HCT116 (cell line): ENCODE results near the gene OTOP2. TPM values are rescaled to one million over a fixed set of nuclear protein-coding genes. Genes with fewer than 3 reads are reported as not detected.
A peak's percentile ranks its signal among the peaks of the same experiment; 100 is the strongest.

Experiments used
- ATAC-seq: fragments of 200-7000 bp; cut with Tn5 transposase; 2 replicates; pipeline ENCODE4 v1.9.1; 2020; ENCODE audit warnings: mild to moderate bottlenecking, moderate library complexity
- BruUV-seq: library from RNA; stranded (reverse); fragments of 400-500 nt; replicated peaks from 2 replicates; lab custom pipeline; 2021; lab: Mats Ljungman, UMichigan
- CTCF ChIA-PET: fragments of 300-600 bp; sonication (Branson Sonifier 250); formaldehyde crosslinking; loops from one replicate; lab custom pipeline; 2021; ENCODE audit warnings: antibody characterized with exemption; lab: Charles Lee
- POLR2A ChIA-PET: fragments of 300-600, 350-600 bp; sonication (Branson Sonifier 250); formaldehyde crosslinking; loops from one replicate; lab custom pipeline; 2021; ENCODE audit warnings: antibody characterized with exemption; lab: Charles Lee
- RAD21 ChIA-PET, 2 experiments: fragments of 300-600 bp; sonication (Branson Sonifier 250); formaldehyde crosslinking; loops; one replicate each; lab custom pipeline; 2023; ENCODE audit warnings: low total read pairs in 2 of 2; ENCODE audit not compliant: uncharacterized antibody in 2 of 2, unreplicated experiment in 2 of 2, low non-redundant PET in 1 of 2; lab: Charles Lee
- DNase-seq: peaks from one replicate; pipeline ENCODE4 v3.0.0-alpha.2; 2010; ENCODE audit warnings: low read depth, low spot score
- H2AFZ ChIP-seq: fragments of 200-600 bp; shearing (Covaris generic), sonication (generic); 2 replicates; pipeline ENCODE4 v1.6.1; 2017; ENCODE audit warnings: low read depth, mixed run types, mixed read lengths, antibody characterized with exemption, low read length; ENCODE audit not compliant: poor library complexity, severe bottlenecking
- H3K27ac ChIP-seq: 2 replicates; pipeline ENCODE4 v1.5.1; 2012; ENCODE audit warnings: low read depth, low read length
- H3K27me3 ChIP-seq: fragments of 200-600 bp; sonication (generic); 2 replicates; pipeline ENCODE4 v1.6.1; 2016; ENCODE audit warnings: mixed run types, low read length, mixed read lengths; ENCODE audit not compliant: insufficient read depth
- H3K36me3 ChIP-seq, 2 experiments: fragments of 200-500 bp in 1 of 2; fragments of 200-600 bp in 1 of 2; sonication (Bioruptor generic) in 1 of 2; sonication (generic) in 1 of 2; 2 replicates each; pipeline versions ENCODE4 v1.5.1 to v1.6.1; 2014 to 2016; ENCODE audit warnings: low read length in 2 of 2, inconsistent platforms in 1 of 2, mixed read lengths in 1 of 2, mixed run types in 1 of 2; ENCODE audit not compliant: insufficient read depth in 2 of 2, control insufficient read depth in 1 of 2
- H3K4me1 ChIP-seq, 2 experiments: fragments of 200-600 bp in 1 of 2; sonication (generic) in 1 of 2; 2 replicates each; pipeline versions ENCODE4 v1.5.1 to v1.6.1; 2012 to 2017; ENCODE audit warnings: low read length in 2 of 2, inconsistent platforms in 1 of 2, mild to moderate bottlenecking in 1 of 2, mixed read lengths in 1 of 2, mixed run types in 1 of 2, moderate library complexity in 1 of 2; ENCODE audit not compliant: insufficient read depth in 2 of 2, control insufficient read depth in 1 of 2
- H3K4me2 ChIP-seq: fragments of 200-600 bp; sonication (generic); 2 replicates; pipeline ENCODE4 v1.6.1; 2017; ENCODE audit warnings: mixed run types, low read length, mixed read lengths
- H3K4me3 ChIP-seq, 2 experiments: fragments of 200-600 bp in 1 of 2; sonication (generic) in 1 of 2; replicated peaks in 1 of 2; 2 replicates each; pipeline ENCODE4 v1.5.1; 2011 to 2016; ENCODE audit warnings: low read length in 2 of 2, control low read depth in 1 of 2, low read depth in 1 of 2, mild to moderate bottlenecking in 1 of 2, mixed read lengths in 1 of 2, mixed run types in 1 of 2
- H3K79me2 ChIP-seq: fragments of 200-600 bp; sonication (generic); 2 replicates; pipeline ENCODE4 v1.6.1; 2017; ENCODE audit warnings: mild to moderate bottlenecking, mixed run types, low read length, moderate library complexity, mixed read lengths; ENCODE audit not compliant: insufficient read depth
- H3K9ac ChIP-seq: fragments of 200-600 bp; sonication (generic); 2 replicates; pipeline ENCODE4 v1.6.1; 2016; ENCODE audit warnings: low read length, mixed read lengths
- H3K9me2 ChIP-seq: fragments of 200-600 bp; sonication (generic), shearing (Covaris generic); 2 replicates; pipeline ENCODE4 v1.6.1; 2017; ENCODE audit warnings: mixed run types, mild to moderate bottlenecking, moderate library complexity; ENCODE audit not compliant: insufficient read depth
- H3K9me3 ChIP-seq, 2 experiments: fragments of 200-500 bp in 1 of 2; fragments of 200-600 bp in 1 of 2; sonication (Bioruptor generic) in 1 of 2; sonication (generic) in 1 of 2; 2 replicates each; pipeline ENCODE4 v1.6.1; 2014 to 2017; ENCODE audit warnings: low read length in 2 of 2, mixed read lengths in 2 of 2, inconsistent platforms in 1 of 2, low read depth in 1 of 2, mild to moderate bottlenecking in 1 of 2, mixed run types in 1 of 2, moderate library complexity in 1 of 2; ENCODE audit not compliant: control insufficient read depth in 1 of 2, insufficient read depth in 1 of 2
- H4K20me1 ChIP-seq: fragments of 200-600 bp; sonication (generic), shearing (Covaris generic); 2 replicates; pipeline ENCODE4 v1.6.1; 2017; ENCODE audit warnings: mixed run types, mild to moderate bottlenecking, moderate library complexity; ENCODE audit not compliant: insufficient read depth
- CBX3 ChIP-seq: IDR thresholded peaks from 2 replicates; pipeline ENCODE4 v1.6.1; 2012; ENCODE audit warnings: low read depth
- EGR1 ChIP-seq: IDR thresholded peaks from 2 replicates; pipeline ENCODE4 v1.6.1; 2012; ENCODE audit warnings: low read depth
- EZH2phosphoT487 ChIP-seq: fragments of 200-600 bp; IDR thresholded peaks from 2 replicates; pipeline ENCODE4 v1.6.1; 2018; ENCODE audit warnings: antibody characterized with exemption, borderline replicate concordance
- FOSL1 ChIP-seq: IDR thresholded peaks from 2 replicates; pipeline ENCODE4 v1.6.1; 2012; ENCODE audit warnings: low read depth
- MAX ChIP-seq: IDR thresholded peaks from 2 replicates; pipeline ENCODE4 v1.6.1; 2012
- POLR2A ChIP-seq: IDR thresholded peaks from 2 replicates; pipeline ENCODE4 v1.7.0; 2011; ENCODE audit warnings: borderline replicate concordance; ENCODE audit not compliant: insufficient read depth, insufficient read length; ENCODE audit errors: extremely low read depth
- SP1 ChIP-seq: IDR thresholded peaks from 2 replicates; pipeline ENCODE4 v1.6.1; 2012; ENCODE audit warnings: low read depth
- TCF7L2 ChIP-seq: IDR thresholded peaks from 2 replicates; pipeline ENCODE4 v1.7.0; 2011; ENCODE audit warnings: borderline replicate concordance, inconsistent platforms; ENCODE audit not compliant: insufficient read depth, insufficient read length; ENCODE audit errors: extremely low read depth
- YY1 ChIP-seq: IDR thresholded peaks from 2 replicates; pipeline ENCODE4 v1.6.1; 2011; ENCODE audit warnings: low read length, low read depth, moderate library complexity, mild to moderate bottlenecking; ENCODE audit not compliant: insufficient replicate concordance; ENCODE audit errors: extremely low read depth
- intact Hi-C: fragments of 100-400 bp; cut with micrococcal nuclease; formaldehyde crosslinking; loops from 2 replicates; pipeline ENCODE4 v1.10.0; 2022
- total RNA-seq: library from RNA; stranded (reverse); gene quantifications from one replicate; pipeline ENCODE4 v1.2.1, GENCODE V29; 2021; ENCODE audit not compliant: unreplicated experiment
- TF ChIP-seq, protein P1 (sequence below): IDR thresholded peaks from 2 replicates; pipeline ENCODE4 v1.6.1; 2012
- TF ChIP-seq, protein P2 (sequence below): IDR thresholded peaks from 2 replicates; pipeline ENCODE4 v1.6.1; 2011; ENCODE audit warnings: mild to moderate bottlenecking, low read length, moderate library complexity; ENCODE audit not compliant: insufficient replicate concordance; ENCODE audit errors: extremely low read depth
- TF ChIP-seq, protein P3 (sequence below): IDR thresholded peaks from 2 replicates; pipeline ENCODE4 v1.6.1; 2012; ENCODE audit warnings: low read depth

Gene OTOP2
- total RNA-seq, 1 experiment from 2014 or later: not detected

GRCh38 chr17:74971069-74971841, 47.2 kb downstream of the OTOP2 start:
- TF ChIP-seq, protein P1, sequence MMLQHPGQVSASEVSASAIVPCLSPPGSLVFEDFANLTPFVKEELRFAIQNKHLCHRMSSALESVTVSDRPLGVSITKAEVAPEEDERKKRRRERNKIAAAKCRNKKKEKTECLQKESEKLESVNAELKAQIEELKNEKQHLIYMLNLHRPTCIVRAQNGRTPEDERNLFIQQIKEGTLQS: no peak
- TF ChIP-seq CBX3 (no peak), YY1 (no peak), POLR2A (no peak), EGR1 (no peak), SP1 (no peak), MAX (no peak), TCF7L2 (no peak), EZH2phosphoT487 (no peak), FOSL1 (no peak)
- TF ChIP-seq, protein P2, sequence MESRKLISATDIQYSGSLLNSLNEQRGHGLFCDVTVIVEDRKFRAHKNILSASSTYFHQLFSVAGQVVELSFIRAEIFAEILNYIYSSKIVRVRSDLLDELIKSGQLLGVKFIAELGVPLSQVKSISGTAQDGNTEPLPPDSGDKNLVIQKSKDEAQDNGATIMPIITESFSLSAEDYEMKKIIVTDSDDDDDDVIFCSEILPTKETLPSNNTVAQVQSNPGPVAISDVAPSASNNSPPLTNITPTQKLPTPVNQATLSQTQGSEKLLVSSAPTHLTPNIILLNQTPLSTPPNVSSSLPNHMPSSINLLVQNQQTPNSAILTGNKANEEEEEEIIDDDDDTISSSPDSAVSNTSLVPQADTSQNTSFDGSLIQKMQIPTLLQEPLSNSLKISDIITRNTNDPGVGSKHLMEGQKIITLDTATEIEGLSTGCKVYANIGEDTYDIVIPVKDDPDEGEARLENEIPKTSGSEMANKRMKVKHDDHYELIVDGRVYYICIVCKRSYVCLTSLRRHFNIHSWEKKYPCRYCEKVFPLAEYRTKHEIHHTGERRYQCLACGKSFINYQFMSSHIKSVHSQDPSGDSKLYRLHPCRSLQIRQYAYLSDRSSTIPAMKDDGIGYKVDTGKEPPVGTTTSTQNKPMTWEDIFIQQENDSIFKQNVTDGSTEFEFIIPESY: no peak
- TF ChIP-seq, protein P3, sequence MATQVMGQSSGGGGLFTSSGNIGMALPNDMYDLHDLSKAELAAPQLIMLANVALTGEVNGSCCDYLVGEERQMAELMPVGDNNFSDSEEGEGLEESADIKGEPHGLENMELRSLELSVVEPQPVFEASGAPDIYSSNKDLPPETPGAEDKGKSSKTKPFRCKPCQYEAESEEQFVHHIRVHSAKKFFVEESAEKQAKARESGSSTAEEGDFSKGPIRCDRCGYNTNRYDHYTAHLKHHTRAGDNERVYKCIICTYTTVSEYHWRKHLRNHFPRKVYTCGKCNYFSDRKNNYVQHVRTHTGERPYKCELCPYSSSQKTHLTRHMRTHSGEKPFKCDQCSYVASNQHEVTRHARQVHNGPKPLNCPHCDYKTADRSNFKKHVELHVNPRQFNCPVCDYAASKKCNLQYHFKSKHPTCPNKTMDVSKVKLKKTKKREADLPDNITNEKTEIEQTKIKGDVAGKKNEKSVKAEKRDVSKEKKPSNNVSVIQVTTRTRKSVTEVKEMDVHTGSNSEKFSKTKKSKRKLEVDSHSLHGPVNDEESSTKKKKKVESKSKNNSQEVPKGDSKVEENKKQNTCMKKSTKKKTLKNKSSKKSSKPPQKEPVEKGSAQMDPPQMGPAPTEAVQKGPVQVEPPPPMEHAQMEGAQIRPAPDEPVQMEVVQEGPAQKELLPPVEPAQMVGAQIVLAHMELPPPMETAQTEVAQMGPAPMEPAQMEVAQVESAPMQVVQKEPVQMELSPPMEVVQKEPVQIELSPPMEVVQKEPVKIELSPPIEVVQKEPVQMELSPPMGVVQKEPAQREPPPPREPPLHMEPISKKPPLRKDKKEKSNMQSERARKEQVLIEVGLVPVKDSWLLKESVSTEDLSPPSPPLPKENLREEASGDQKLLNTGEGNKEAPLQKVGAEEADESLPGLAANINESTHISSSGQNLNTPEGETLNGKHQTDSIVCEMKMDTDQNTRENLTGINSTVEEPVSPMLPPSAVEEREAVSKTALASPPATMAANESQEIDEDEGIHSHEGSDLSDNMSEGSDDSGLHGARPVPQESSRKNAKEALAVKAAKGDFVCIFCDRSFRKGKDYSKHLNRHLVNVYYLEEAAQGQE: no peak
- TF ChIP-seq, all 23 proteins: peak for 0
- intact Hi-C loops: no loop called here
- CTCF ChIA-PET: interaction anchor here (1.0 to 4.5 kb wide), 3 partner anchors 8 to 13 kb away, joined by 3 to 36 read pairs (median 11); no protein-coding TSS in a partner anchor
- RAD21 ChIA-PET: interaction anchor here in 1 of 2 experiments (0.5 kb wide), 2 partner anchors 49 to 126 kb away, joined by 4 to 10 read pairs; no protein-coding TSS in a partner anchor
- POLR2A ChIA-PET: interaction anchor here (0.6 to 1.6 kb wide), 4 partner anchors 10 to 125 kb away, joined by 3 to 5 read pairs (median 3); partner anchors contain the start of genes CDR2L and FDXR
- BruUV-seq: TSS peak; percentile 40
- Histone ChIP-seq H3K9me3 (no peaks in the 10 kb centered on the region), H3K9me2 (no peaks in the 10 kb centered on the region), H3K9ac (peak overlapping the region; percentile 69), H2AFZ (no peak overlapping the region), H3K36me3 (no peaks in the 10 kb centered on the region), H3K4me3 (peak overlapping the region; percentile 80 to 84), H3K27me3 (no peaks in the 10 kb centered on the region), H3K79me2 (no peaks in the 10 kb centered on the region), H3K27ac (peak overlapping the region; percentile 9; the same call in 1 of the 2 replicates), H3K4me1 (peaks cover 39 to 42% of the 10 kb centered on the region in 2 experiments), H3K4me2 (peak overlapping the region; percentile 98), H4K20me1 (no peaks in the 10 kb centered on the region)
- DNase-seq (no peak), ATAC-seq (no peak)
